ENCODE data around the gene GRN.

DNA sequence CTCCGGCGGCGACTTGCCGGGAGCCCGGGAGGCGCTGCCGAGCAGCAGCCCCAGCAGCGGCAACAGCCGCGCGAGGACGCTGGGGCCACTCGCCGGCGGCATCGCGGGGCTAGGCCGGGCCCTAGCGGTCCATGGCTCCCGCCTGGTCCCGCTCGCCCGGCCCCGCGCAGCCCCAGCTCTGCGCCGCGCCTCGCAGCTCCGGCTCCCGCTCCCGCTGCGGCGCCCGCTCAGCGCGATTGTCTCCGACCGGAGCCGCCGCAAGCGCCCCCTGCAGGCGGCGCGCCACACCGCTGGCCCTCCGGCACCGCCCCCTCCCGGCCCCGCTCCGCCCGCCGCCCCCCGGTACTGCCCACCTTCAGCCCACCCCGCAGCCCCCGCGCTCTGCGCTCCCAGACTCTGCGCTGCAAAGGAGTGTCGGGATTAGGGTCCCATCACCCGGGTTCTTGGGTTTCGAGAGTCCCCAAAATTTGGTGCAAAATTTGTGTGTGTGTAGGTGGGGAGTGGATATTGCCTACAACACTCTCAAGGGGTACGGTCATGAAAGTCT, 18.6 kb downstream of the GRN start, which contains the start of gene FAM171A2:
- TF ChIP-seq, protein P1, sequence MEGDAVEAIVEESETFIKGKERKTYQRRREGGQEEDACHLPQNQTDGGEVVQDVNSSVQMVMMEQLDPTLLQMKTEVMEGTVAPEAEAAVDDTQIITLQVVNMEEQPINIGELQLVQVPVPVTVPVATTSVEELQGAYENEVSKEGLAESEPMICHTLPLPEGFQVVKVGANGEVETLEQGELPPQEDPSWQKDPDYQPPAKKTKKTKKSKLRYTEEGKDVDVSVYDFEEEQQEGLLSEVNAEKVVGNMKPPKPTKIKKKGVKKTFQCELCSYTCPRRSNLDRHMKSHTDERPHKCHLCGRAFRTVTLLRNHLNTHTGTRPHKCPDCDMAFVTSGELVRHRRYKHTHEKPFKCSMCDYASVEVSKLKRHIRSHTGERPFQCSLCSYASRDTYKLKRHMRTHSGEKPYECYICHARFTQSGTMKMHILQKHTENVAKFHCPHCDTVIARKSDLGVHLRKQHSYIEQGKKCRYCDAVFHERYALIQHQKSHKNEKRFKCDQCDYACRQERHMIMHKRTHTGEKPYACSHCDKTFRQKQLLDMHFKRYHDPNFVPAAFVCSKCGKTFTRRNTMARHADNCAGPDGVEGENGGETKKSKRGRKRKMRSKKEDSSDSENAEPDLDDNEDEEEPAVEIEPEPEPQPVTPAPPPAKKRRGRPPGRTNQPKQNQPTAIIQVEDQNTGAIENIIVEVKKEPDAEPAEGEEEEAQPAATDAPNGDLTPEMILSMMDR (IDR thresholded peaks at IDR 0.05; ENCODE audit: low read depth, low read length, poor library complexity, severe bottlenecking) = peak; percentile 68
- TF ChIP-seq EZH2phosphoT487 (IDR thresholded peaks at IDR 0.05; ENCODE audit: borderline replicate concordance, low read length) = no peak
